WTC11 (cell line): ENCODE data around the gene SMARCD3. TPM values are rescaled to one million over a fixed set of nuclear protein-coding genes. Genes with fewer than 3 reads are reported as not detected.

Source experiments
- ATAC-seq: fragments of 200-7000 bp; cut with Tn5 transposase; 2 replicates; pipeline ENCODE4 v1.10.0; 2021; ENCODE audit warnings: mild to moderate bottlenecking, moderate library complexity
- Bru-seq: library from RNA; stranded (reverse); fragments of 400-500 nt; gene quantifications from one replicate; lab custom pipeline; 2021; lab: Mats Ljungman, UMichigan
- CTCF ChIA-PET: fragments of 300-600 bp; sonication (Branson Sonifier 250); formaldehyde crosslinking; loops from one replicate; lab custom pipeline; 2021; ENCODE audit warnings: antibody characterized with exemption; lab: Charles Lee
- POLR2A ChIA-PET: fragments of 350-600 bp; sonication (Branson Sonifier 250); formaldehyde crosslinking; loops from one replicate; lab custom pipeline; 2021; ENCODE audit warnings: antibody characterized with exemption; lab: Charles Lee
- DNase-seq: peaks from one replicate; pipeline ENCODE4 v3.0.0; 2021; ENCODE audit warnings: low spot score
- H3K27ac Mint-ChIP-seq: 2 replicates; pipeline ENCODE4 v1.8.0; 2021; ENCODE audit warnings: mixed read lengths
- H3K27me3 Mint-ChIP-seq: 2 replicates; pipeline ENCODE4 v1.8.0; 2021; ENCODE audit warnings: low read depth, mild to moderate bottlenecking, moderate library complexity, mixed read lengths
- H3K36me3 Mint-ChIP-seq: 2 replicates; pipeline ENCODE4 v1.8.0; 2021; ENCODE audit warnings: mixed read lengths
- H3K4me1 Mint-ChIP-seq: 2 replicates; pipeline ENCODE4 v1.8.0; 2022; ENCODE audit warnings: mixed read lengths
- H3K4me3 Mint-ChIP-seq: 2 replicates; pipeline ENCODE4 v1.8.0; 2021; ENCODE audit warnings: mild to moderate bottlenecking, moderate library complexity, mixed read lengths
- H3K9me3 Mint-ChIP-seq: 2 replicates; pipeline ENCODE4 v1.8.0; 2021; ENCODE audit warnings: mixed read lengths
- AFF4 ChIP-seq: sonication (generic); formaldehyde crosslinking; IDR thresholded peaks from 2 replicates; pipeline ENCODE4 v1.8.1; 2023; ENCODE audit warnings: mild to moderate bottlenecking, missing genetic modification reagents, borderline replicate concordance
- ARID4B ChIP-seq: sonication (generic); formaldehyde crosslinking; IDR thresholded peaks from 2 replicates; pipeline ENCODE4 v1.8.0; 2023; ENCODE audit warnings: missing genetic modification reagents, mild to moderate bottlenecking, borderline replicate concordance
- FOXJ3 ChIP-seq: sonication (generic); formaldehyde crosslinking; IDR thresholded peaks from 2 replicates; pipeline ENCODE4 v1.9.0; 2021; ENCODE audit warnings: missing genetic modification reagents, mild to moderate bottlenecking, borderline replicate concordance
- FOXP1 ChIP-seq: sonication (generic); formaldehyde crosslinking; IDR thresholded peaks from 2 replicates; pipeline ENCODE4 v1.8.0; 2022; ENCODE audit warnings: missing genetic modification reagents, mild to moderate bottlenecking, moderate library complexity, borderline replicate concordance
- MXD4 ChIP-seq: fragments of 250-450 bp; sonication (Bioruptor Pico); IDR thresholded peaks from 2 replicates; pipeline ENCODE4 v1.8.0; 2021; ENCODE audit warnings: mild to moderate bottlenecking, moderate library complexity, borderline replicate concordance
- NR1H2 ChIP-seq: sonication (generic); formaldehyde crosslinking; IDR thresholded peaks from 2 replicates; pipeline ENCODE4 v1.9.0; 2021; ENCODE audit warnings: mild to moderate bottlenecking, moderate library complexity, missing genetic modification reagents
- PRRX2 ChIP-seq: fragments of 250-450 bp; sonication (Bioruptor Pico); IDR thresholded peaks from 2 replicates; pipeline ENCODE4 v1.8.0; 2021; ENCODE audit warnings: mild to moderate bottlenecking
- SOX15 ChIP-seq: fragments of 250-450 bp; sonication (Bioruptor Pico); IDR thresholded peaks from 2 replicates; pipeline ENCODE4 v1.9.0; 2021; ENCODE audit warnings: mild to moderate bottlenecking
- SP1 ChIP-seq: sonication (generic); formaldehyde crosslinking; conservative IDR thresholded peaks from 2 replicates; pipeline ENCODE4 v1.8.1; 2022; ENCODE audit warnings: missing genetic modification reagents
- TCF7 ChIP-seq: sonication (generic); formaldehyde crosslinking; IDR thresholded peaks from 2 replicates; pipeline ENCODE4 v1.8.0; 2022; ENCODE audit warnings: mild to moderate bottlenecking, low read depth, missing genetic modification reagents, moderate library complexity
- TP53 ChIP-seq: sonication (generic); formaldehyde crosslinking; IDR thresholded peaks from 2 replicates; pipeline ENCODE4 v1.8.1; 2023; ENCODE audit warnings: mild to moderate bottlenecking, missing genetic modification reagents
- USF1 ChIP-seq: sonication (generic); formaldehyde crosslinking; IDR thresholded peaks from 2 replicates; pipeline ENCODE4 v1.8.0; 2022; ENCODE audit warnings: mild to moderate bottlenecking, missing genetic modification reagents
- ZBTB21 ChIP-seq: sonication (generic); formaldehyde crosslinking; IDR thresholded peaks from 2 replicates; pipeline ENCODE4 v1.8.1; 2023; ENCODE audit warnings: mild to moderate bottlenecking, missing genetic modification reagents, borderline replicate concordance
- ZMAT4 ChIP-seq: fragments of 250-450 bp; sonication (Bioruptor Pico); IDR thresholded peaks from 2 replicates; pipeline ENCODE4 v1.9.0; 2021; ENCODE audit warnings: mild to moderate bottlenecking
- ZNF416 ChIP-seq: fragments of 250-450 bp; sonication (Bioruptor Pico); IDR thresholded peaks from 2 replicates; pipeline ENCODE4 v1.9.0; 2021; ENCODE audit warnings: mild to moderate bottlenecking, inconsistent platforms
- ZNF512 ChIP-seq: sonication (generic); formaldehyde crosslinking; IDR thresholded peaks from 2 replicates; pipeline ENCODE4 v1.8.1; 2022; ENCODE audit warnings: missing genetic modification reagents, borderline replicate concordance
- long read RNA-seq, 3 experiments: library from RNA in 1 of 3; library from capped mRNA in 1 of 3; library from polyadenylated mRNA in 1 of 3; unstranded in 2 of 3; stranded (forward) in 1 of 3; transcript quantifications; one replicate each; pipeline ENCODE4 v2.0.0, GENCODE V29; 2021
- total RNA-seq: library from RNA; stranded (reverse); gene quantifications from 3 replicates; pipeline ENCODE4 v1.2.3, GENCODE V29; 2021

The SMARCD3 gene
- total RNA-seq: 5.8 to 9.0 TPM (median 5.9 TPM) in 3 replicates
- percentile 32 among the genes with signal in this experiment for Bru-seq, nascent RNA
- long read RNA-seq, experiment 1, transcript SMARCD3-201 (13 exons, 1,993 nt): major isoform, 7 of 18 reads
- long read RNA-seq, experiment 1, transcript SMARCD3-203 (14 exons, 2,018 nt): minor isoform, 5 of 18 reads
- long read RNA-seq, experiment 1, partial matches to known transcripts: 2 of 18 reads
- long read RNA-seq, experiment 1, other reads (novel, unspliced or antisense): 4 of 18 reads
- long read RNA-seq, experiment 2, partial matches to known transcripts: 6 of 8 reads
- long read RNA-seq, experiment 2, other reads (novel, unspliced or antisense): 1 of 8 reads
- long read RNA-seq, experiment 3: 0 reads

GRCh38 chr7:151248346-151249033 is at the start of gene SMARCD3:
SMARCD3 (minus strand) TSS chr7:151248694; CDS start chr7:151248562, 132 bp downstream.
- TF ChIP-seq ZBTB21 (CRISPR knock-in tag) (no peak), NR1H2 (CRISPR knock-in tag) (no peak), ARID4B (CRISPR knock-in tag) (0 out of 2 replicates have a peak, but pooled peaks have one; percentile 23), ZNF512 (CRISPR knock-in tag) (no peak), AFF4 (CRISPR knock-in tag) (no peak), USF1 (CRISPR knock-in tag) (no peak), ZMAT4 (CRISPR knock-in tag) (no peak)
- ChIA-PET POLR2A (interaction anchor here (1.8 kb wide), 1 partner anchor 21 kb away, joined by 6 read pairs; no protein-coding TSS in a partner anchor), CTCF (interaction anchor here (1.0 to 2.8 kb wide), 5 partner anchors 56 to 133 kb away, joined by 3 to 24 read pairs (median 5); no protein-coding TSS in a partner anchor)
- Mint-ChIP-seq H3K27ac (no peak within 1 kb of the TSS), H3K9me3 (no peaks in the 10 kb centered on the region), H3K36me3 (no peaks in the 10 kb centered on the region), H3K4me3 (peak within 1 kb of the TSS; percentile 83), H3K4me1 (peaks cover 63% of the 10 kb centered on the region), H3K27me3 (peaks cover 66% of the 10 kb centered on the region)
- no peak for ATAC-seq
- DNase-seq: peak; percentile 70

GRCh38 chr7:151296202-151296992 is 47.9 kb upstream of the SMARCD3 start:
- Mint-ChIP-seq H3K4me3 (no peak overlapping the region), H3K27me3 (peaks cover 21% of the 10 kb centered on the region), H3K27ac (no peak overlapping the region), H3K36me3 (0 out of 2 replicates have a peak, but pooled peaks cover 3% of the 10 kb centered on the region), H3K4me1 (no peaks in the 10 kb centered on the region), H3K9me3 (peaks cover 28% of the 10 kb centered on the region)
- ChIA-PET CTCF (interaction anchor here (0.7 kb wide), 1 partner anchor 52 kb away, joined by 3 read pairs; no protein-coding TSS in a partner anchor), POLR2A (no interaction called here)
- ATAC-seq (no peak), DNase-seq (no peak)
- TF ChIP-seq SOX15 (no peak), PRRX2 (CRISPR knock-in tag) (no peak), FOXJ3 (CRISPR knock-in tag) (no peak), MXD4 (CRISPR knock-in tag) (no peak), TP53 (CRISPR knock-in tag) (no peak), TCF7 (CRISPR knock-in tag) (no peak), ZNF416 (CRISPR knock-in tag) (no peak), FOXP1 (no peak), SP1 (no peak)
